Measurements from ENCODE around the gene PMEPA1. TPM values are rescaled to one million over a fixed set of nuclear protein-coding genes. Genes with fewer than 3 reads are reported as not detected.
A peak's percentile ranks its signal among the peaks of the same experiment; 100 is the strongest.

Gene PMEPA1
- total and polyA plus RNA-seq, 5 experiments from 2014 or later: 1.6 to 14.3 (median 5.0) TPM

- POLR2A ChIA-PET: no interaction called here
- Mint-ChIP-seq H3K27me3 (peaks cover 1 to 31% (median 13%) of the 10 kb centered on the region in 5 donors), H3K9me3 (peaks cover 0 to 3% (median 0%) of the 10 kb centered on the region in 9 donors), H3K4me3 (peak overlapping the region in 8 of 10 donors; percentile 32 to 92 (median 78)), H3K36me3 (no peaks in the 10 kb centered on the region), H3K4me1 (peaks cover 6 to 15% (median 12%) of the 10 kb centered on the region in 4 donors), H3K27ac (peak overlapping the region in 2 of 10 donors; percentile 5 to 40)
- DNase-seq (peak in 1 of 10 donors; percentile 40), ATAC-seq (no peak)
These were observed 38.2 kb upstream of the PMEPA1 start for GRCh38 chr20:57747861-57748481.

- H3K4me1 Mint-ChIP-seq: peaks cover 6 to 15% (median 12%) of the 10 kb centered on the region in 4 donors
- H3K27ac Mint-ChIP-seq: no peak overlapping the region
- peaks cover 0 to under 1% (median 0%) of the 10 kb centered on the region in 9 donors for H3K9me3 Mint-ChIP-seq
- H3K36me3 Mint-ChIP-seq: no peaks in the 10 kb centered on the region
- ATAC-seq (no peak), DNase-seq (no peak)
- POLR2A ChIA-PET: interaction anchor here (0.6 kb wide), 1 partner anchor 88 kb away, joined by 3 read pairs; no protein-coding TSS in a partner anchor
- peaks cover 1 to 38% (median 12%) of the 10 kb centered on the region in 5 donors for H3K27me3 Mint-ChIP-seq
- H3K4me3 Mint-ChIP-seq: no peak overlapping the region
These were observed 37.1 kb upstream of the PMEPA1 start for GRCh38 chr20:57746832-57747404.

- no peaks in the 10 kb centered on the region for H3K36me3 Mint-ChIP-seq
- ATAC-seq (no peak), DNase-seq (peak in 1 of 10 donors; percentile 9)
- no peaks in the 10 kb centered on the region for H3K9me3 Mint-ChIP-seq
- peaks cover 6 to 15% (median 12%) of the 10 kb centered on the region in 4 donors for H3K4me1 Mint-ChIP-seq
- no peak overlapping the region for H3K4me3 Mint-ChIP-seq
- peaks cover 1 to 43% (median 14%) of the 10 kb centered on the region in 5 donors for H3K27me3 Mint-ChIP-seq
- POLR2A ChIA-PET: no interaction called here
- H3K27ac Mint-ChIP-seq: no peak overlapping the region
These were observed 36.4 kb upstream of the PMEPA1 start for GRCh38 chr20:57746201-57746600.

DNA sequence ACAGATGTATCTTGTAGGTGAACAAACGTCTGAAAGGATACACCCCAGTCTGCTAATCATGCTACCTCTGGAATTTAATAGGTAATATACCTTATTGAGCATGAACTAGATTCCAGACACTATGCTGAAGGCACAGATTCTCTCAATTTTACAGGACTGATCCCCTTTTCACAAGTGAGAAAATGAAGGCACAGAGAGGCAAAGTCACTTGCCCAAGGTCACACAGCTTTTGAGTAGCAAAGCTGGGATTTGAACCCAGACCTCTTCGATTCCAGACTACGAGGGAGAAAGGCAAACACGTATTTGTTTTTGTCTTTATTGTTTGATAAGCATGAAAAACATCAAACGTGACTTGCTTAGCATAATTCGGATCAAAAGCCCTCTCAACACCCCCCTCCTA lies 34.4 kb upstream of the PMEPA1 start:
- ATAC-seq: no peak
- DNase-seq: no peak

DNA sequence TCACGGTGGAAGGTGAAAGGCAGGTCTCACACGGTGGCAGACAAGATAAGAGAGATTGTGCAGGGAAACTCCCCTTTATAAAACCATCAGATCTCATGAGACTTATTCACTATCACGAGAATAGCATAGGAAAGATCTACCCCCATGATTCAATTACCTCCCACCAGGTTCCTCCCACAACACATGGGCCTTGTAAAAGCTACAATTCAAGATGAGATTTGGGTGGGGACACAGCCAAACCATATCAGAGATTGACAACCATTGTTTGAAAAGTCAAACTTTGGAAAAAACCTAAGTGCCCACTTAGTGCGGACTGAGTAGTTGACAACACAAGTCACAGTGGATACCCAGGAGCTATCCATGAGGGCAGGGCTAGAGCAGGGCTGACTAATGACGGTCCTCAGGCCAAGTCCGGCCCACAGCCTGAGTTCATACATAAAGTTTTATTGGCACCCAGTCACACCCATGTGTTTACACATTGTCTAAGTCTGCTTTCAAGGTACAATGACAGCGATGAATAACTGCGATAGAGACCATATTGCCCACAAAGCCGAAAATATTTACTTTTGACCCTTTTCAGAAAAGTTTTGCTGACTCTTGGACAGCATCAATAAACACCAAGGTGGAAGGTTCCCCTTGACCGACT lies 33.8 kb upstream of the PMEPA1 start:
- DNase-seq (no peak), ATAC-seq (no peak)
- Mint-ChIP-seq H3K9me3 (no peaks in the 10 kb centered on the region), H3K4me1 (peaks cover 2 to 8% (median 4%) of the 10 kb centered on the region in 4 donors), H3K4me3 (no peak overlapping the region), H3K36me3 (no peaks in the 10 kb centered on the region), H3K27me3 (peaks cover 0 to 36% (median 14%) of the 10 kb centered on the region in 5 donors), H3K27ac (no peak overlapping the region)
- POLR2A ChIA-PET: no interaction called here

More for the DNA sequence above, 34.4 kb upstream of the PMEPA1 start:
- peaks cover 6 to 14% (median 9%) of the 10 kb centered on the region in 4 donors for H3K4me1 Mint-ChIP-seq
- H3K36me3 Mint-ChIP-seq: no peaks in the 10 kb centered on the region
- H3K9me3 Mint-ChIP-seq: no peaks in the 10 kb centered on the region
- POLR2A ChIA-PET: no interaction called here
- peaks cover under 1 to 43% (median 14%) of the 10 kb centered on the region in 5 donors for H3K27me3 Mint-ChIP-seq
- no peak overlapping the region for H3K4me3 Mint-ChIP-seq
- H3K27ac Mint-ChIP-seq: no peak overlapping the region

DNA sequence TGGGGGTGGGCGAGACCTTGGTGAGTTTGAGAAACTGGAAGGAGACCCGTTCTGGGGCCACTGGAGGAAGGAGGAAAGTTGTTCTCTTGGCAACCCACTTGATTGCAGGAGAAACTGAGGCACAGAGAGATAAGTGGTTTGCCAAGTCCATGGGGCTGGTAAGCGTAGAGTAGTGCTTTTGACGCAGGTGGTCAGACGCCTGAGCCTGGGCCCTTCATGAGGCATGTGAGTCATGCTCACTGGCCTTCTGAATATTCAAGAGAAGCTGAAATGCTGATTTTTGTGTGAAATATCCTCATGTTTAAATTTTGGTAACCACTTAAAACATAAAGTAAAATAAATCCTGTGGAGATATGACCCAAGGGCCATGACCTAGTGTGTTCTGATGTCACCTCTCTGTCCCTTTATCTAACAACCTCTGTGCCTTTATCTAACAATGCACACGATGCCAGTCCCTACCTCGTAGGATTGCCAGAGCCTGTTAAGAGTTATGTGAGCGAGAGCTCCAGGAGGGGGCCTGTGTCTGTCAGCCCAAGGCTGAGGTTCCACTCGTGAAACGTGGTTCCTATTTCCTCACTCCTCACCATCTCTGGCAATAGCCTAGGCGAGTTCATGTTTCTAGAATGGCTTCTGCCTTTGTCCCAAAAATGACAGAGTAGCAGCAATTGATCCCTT lies 32.8 kb upstream of the PMEPA1 start:
- no peak for ATAC-seq
- H3K36me3 Mint-ChIP-seq: no peaks in the 10 kb centered on the region
- peaks cover 0 to 2% (median 0%) of the 10 kb centered on the region in 4 donors for H3K4me1 Mint-ChIP-seq
- H3K27ac Mint-ChIP-seq: peak overlapping the region in 1 of 10 donors; percentile 41
- no peak overlapping the region for H3K4me3 Mint-ChIP-seq
- peak in 1 of 10 donors; percentile 31 for DNase-seq
- POLR2A ChIA-PET: no interaction called here
- H3K9me3 Mint-ChIP-seq: no peaks in the 10 kb centered on the region
- H3K27me3 Mint-ChIP-seq: peaks cover 0 to 29% (median 11%) of the 10 kb centered on the region in 5 donors

DNA sequence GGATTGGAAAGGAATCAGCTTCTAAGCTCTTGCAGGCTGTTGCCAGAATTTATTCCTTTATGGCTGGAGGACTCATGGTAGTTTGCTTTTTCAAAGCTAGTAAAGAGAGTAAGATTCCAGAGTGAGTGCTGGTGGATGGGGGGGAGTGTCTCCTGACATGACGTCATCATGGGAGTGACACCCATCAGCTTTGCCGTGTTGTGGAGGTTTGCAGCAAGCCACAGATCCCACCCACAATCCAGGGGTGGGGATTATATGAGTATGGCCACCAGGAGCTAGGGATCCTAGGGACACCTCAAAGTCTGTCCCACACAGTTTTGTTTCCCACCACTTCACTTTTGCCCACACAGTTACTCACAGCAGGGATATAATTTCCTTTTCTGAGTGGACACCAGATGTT lies 28.7 kb upstream of the PMEPA1 start:
- peaks cover 2 to 41% (median 18%) of the 10 kb centered on the region in 5 donors for H3K27me3 Mint-ChIP-seq
- H3K36me3 Mint-ChIP-seq: no peaks in the 10 kb centered on the region
- no peak for DNase-seq
- no peak overlapping the region for H3K4me3 Mint-ChIP-seq
- H3K9me3 Mint-ChIP-seq: no peaks in the 10 kb centered on the region
- peaks cover 0 to 4% (median 0%) of the 10 kb centered on the region in 4 donors for H3K4me1 Mint-ChIP-seq
- POLR2A ChIA-PET: no interaction called here
- no peak overlapping the region for H3K27ac Mint-ChIP-seq
- no peak for ATAC-seq

DNA sequence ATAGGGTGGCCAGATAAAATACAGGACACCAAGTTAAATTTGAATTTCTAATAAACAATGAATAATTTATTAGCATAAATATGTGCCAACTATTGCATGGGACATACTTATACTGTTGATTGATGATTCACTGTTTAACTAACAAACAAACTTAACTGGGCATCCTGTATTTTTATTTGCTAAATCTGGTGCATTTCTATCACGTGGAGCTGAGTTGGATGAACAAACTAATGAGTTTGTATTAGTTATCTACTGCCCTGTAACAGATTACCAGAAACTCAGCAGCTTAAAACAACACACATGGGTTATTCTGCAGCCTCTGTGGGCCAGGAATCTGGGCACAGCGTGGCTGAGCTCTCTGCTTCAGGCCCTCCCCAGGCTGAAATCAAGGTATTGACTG lies 28.2 kb upstream of the PMEPA1 start:
- ATAC-seq: no peak
- Mint-ChIP-seq H3K27me3 (peaks cover 2 to 43% (median 16%) of the 10 kb centered on the region in 5 donors), H3K9me3 (no peaks in the 10 kb centered on the region), H3K27ac (no peak overlapping the region), H3K4me3 (no peak overlapping the region), H3K4me1 (peaks cover 0 to 4% (median 0%) of the 10 kb centered on the region in 4 donors), H3K36me3 (no peaks in the 10 kb centered on the region)
- no peak for DNase-seq
- POLR2A ChIA-PET: no interaction called here

GRCh38 chr20:57737349-57737748 lies 27.5 kb upstream of the PMEPA1 start:
- DNase-seq (no peak), ATAC-seq (no peak)
- H3K27me3 Mint-ChIP-seq: peaks cover 2 to 40% (median 15%) of the 10 kb centered on the region in 5 donors
- no peaks in the 10 kb centered on the region for H3K9me3 Mint-ChIP-seq
- POLR2A ChIA-PET: no interaction called here
- H3K27ac Mint-ChIP-seq: peak overlapping the region in 1 of 10 donors; percentile 66
- peaks cover 0 to 4% (median 0%) of the 10 kb centered on the region in 4 donors for H3K4me1 Mint-ChIP-seq
- no peaks in the 10 kb centered on the region for H3K36me3 Mint-ChIP-seq
- no peak overlapping the region for H3K4me3 Mint-ChIP-seq

DNA sequence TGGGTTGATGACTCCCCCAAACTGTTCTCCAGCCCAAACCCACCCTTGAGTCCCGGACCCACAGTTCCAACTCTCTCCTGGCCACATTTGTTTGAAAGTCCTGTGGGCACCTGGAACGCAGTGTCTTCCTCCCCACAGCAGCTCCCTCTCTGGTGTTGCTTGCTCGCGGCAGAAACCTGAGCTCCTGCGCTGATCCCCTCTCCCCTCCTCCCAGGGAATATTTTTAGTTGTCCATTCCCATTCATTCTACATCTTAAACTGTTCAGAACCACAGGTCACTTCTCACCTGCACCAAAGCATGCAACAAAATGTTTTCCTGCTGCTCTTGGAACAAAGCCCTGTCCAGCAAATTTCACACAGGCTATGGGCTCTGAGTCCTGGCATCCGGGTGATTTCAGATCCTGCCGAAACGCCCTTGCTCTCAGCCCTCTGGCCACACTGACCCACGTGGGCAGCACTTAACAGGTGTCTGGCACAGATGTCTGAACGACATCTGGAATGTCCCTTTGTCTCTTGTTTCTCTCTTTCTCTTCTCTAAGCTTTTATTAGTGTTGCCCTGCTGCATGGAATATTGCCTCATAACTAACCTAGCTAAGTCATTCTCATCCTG lies 27.0 kb upstream of the PMEPA1 start:
- ATAC-seq (no peak), DNase-seq (no peak)
- H3K4me1 Mint-ChIP-seq: peaks cover 0 to 4% (median 0%) of the 10 kb centered on the region in 4 donors
- H3K27ac Mint-ChIP-seq: peak overlapping the region in 1 of 10 donors; percentile 66
- peaks cover 2 to 35% (median 15%) of the 10 kb centered on the region in 5 donors for H3K27me3 Mint-ChIP-seq
- POLR2A ChIA-PET: no interaction called here
- H3K4me3 Mint-ChIP-seq: no peak overlapping the region
- H3K9me3 Mint-ChIP-seq: no peaks in the 10 kb centered on the region
- no peaks in the 10 kb centered on the region for H3K36me3 Mint-ChIP-seq

- H3K36me3 Mint-ChIP-seq: no peaks in the 10 kb centered on the region
- DNase-seq: peak in 1 of 10 donors; percentile 45
- ATAC-seq: no peak
- peaks cover 2 to 30% (median 15%) of the 10 kb centered on the region in 5 donors for H3K27me3 Mint-ChIP-seq
- H3K27ac Mint-ChIP-seq: no peak overlapping the region
- POLR2A ChIA-PET: no interaction called here
- H3K4me1 Mint-ChIP-seq: peaks cover 0 to 4% (median 0%) of the 10 kb centered on the region in 4 donors
- no peaks in the 10 kb centered on the region for H3K9me3 Mint-ChIP-seq
- H3K4me3 Mint-ChIP-seq: no peak overlapping the region
These were observed 26.3 kb upstream of the PMEPA1 start for GRCh38 chr20:57735831-57736737.
